Kidney capillary endothelial cell (primary cell): ENCODE data around the gene TDRKH.
"Not testable (repeated sequence)": the region's sequence is repeated elsewhere in the genome, so short reads cannot be mapped to it uniquely, and the experiment has no call there.

Source experiments
- DNase-seq: peaks from one replicate; pipeline ENCODE4 v3.0.0-alpha.2; 2018; ENCODE audit warnings: low spot score

Gene TDRKH

GRCh38 chr1:151762941-151763921, 27.1 kb downstream of the TDRKH start, which contains the start of gene MRPL9:
MRPL9 (minus strand) TSS chr1:151763496; CDS start chr1:151763479, 17 bp downstream.
- peak; percentile 68 for DNase-seq

GRCh38 chr1:151760597-151761385, 29.5 kb downstream of the TDRKH start:
- DNase-seq = peak; percentile 15

GRCh38 chr1:151759241-151759640, 31.1 kb downstream of the TDRKH start:
- no peak for DNase-seq

- DNase-seq = peak; percentile 60
These were observed 34.0 kb downstream of the TDRKH start for GRCh38 chr1:151756291-151756690.

GRCh38 chr1:151741516-151741915, 48.8 kb downstream of the TDRKH start:
- DNase-seq = no peak

- DNase-seq = no peak
These were observed 50.5 kb downstream of the TDRKH start for GRCh38 chr1:151739590-151740355.

- DNase-seq = no peak
These were observed 52.8 kb downstream of the TDRKH start for GRCh38 chr1:151737479-151737878.

- no peak for DNase-seq
These were observed 53.3 kb downstream of the TDRKH start for GRCh38 chr1:151737026-151737425.

GRCh38 chr1:151733995-151734394, 56.3 kb downstream of the TDRKH start:
- not testable (repeated sequence) for DNase-seq

GRCh38 chr1:151733126-151733525, 57.2 kb downstream of the TDRKH start:
- no peak for DNase-seq

GRCh38 chr1:151729966-151730291, 60.4 kb downstream of the TDRKH start:
- no peak for DNase-seq

GRCh38 chr1:151729157-151729965, 60.9 kb downstream of the TDRKH start:
- DNase-seq = no peak

GRCh38 chr1:151728151-151729054, 61.9 kb downstream of the TDRKH start:
- no peak for DNase-seq

GRCh38 chr1:151723726-151724370, 66.5 kb downstream of the TDRKH start:
- DNase-seq = no peak
